T-helper 1 cell treated with Interleukin-12 subunit alpha and Interleukin-12 subunit beta and Interleukin-4 antibody, amounts not matched to agents 30 ng/mL and 1 ng/mL, for 36 hours (primary cell): Measurements from ENCODE around the gene MSX2. TPM values are rescaled to one million over a fixed set of nuclear protein-coding genes. Genes with fewer than 3 reads are reported as not detected.

ENCODE experiments used
- intact Hi-C: fragments of 100-400 bp; cut with micrococcal nuclease; formaldehyde crosslinking; loops from one replicate; pipeline ENCODE4 v1.15.1; 2024
- total RNA-seq: library from RNA; stranded (reverse); gene quantifications from 2 replicates; pipeline ENCODE4 v1.2.3, GENCODE V29; 2022

Gene MSX2
- total RNA-seq, 1 donor from 2014 or later: not detected

- intact Hi-C loops: no loop called here
Measured at GRCh38 chr5:174767670-174768069, 43.3 kb downstream of the MSX2 start.

DNA sequence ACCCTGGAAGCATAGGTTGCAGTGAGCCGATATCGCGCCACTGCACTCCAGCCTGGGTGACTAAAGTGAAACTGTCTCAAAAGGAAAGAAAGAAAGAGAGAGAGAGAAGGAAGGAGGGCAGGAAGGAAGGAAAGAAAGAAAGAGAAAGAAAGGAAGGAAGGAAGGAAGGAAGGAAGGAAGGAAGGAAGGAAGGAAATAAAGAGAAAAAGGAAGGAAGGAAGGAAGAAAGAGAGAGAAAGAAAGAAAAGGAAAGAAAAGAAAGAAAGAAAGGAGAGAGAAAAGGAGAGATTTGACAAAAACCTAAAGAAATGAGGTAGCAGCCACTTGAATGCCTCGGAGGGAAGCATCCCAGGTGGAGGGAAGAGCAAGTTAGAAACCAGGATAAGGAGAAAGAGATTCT, 44.6 kb downstream of the MSX2 start:
- intact Hi-C loops: no loop called here

DNA sequence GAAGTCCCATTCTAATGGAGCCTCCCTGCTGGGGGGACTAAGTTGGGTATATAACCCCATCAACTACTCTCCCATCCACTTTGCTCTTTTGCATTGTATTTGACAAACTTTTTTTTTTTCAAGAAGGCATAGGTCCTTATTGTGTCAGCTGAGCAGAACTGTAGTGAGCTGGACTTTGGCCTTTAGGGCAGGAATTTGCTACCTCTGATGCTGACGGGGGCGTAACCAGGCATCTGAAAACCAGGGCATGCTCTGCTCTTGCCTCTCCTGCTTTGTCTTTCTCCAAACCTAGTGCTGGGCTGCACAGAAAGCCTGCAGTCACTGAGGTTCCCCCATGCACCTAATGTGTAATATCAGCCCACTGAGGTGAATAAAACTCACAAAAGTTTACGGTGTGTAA, 49.0 kb downstream of the MSX2 start:
- intact Hi-C loops: no loop called here

GRCh38 chr5:174775081-174775480, 50.7 kb downstream of the MSX2 start:
- intact Hi-C loops: no loop called here

DNA sequence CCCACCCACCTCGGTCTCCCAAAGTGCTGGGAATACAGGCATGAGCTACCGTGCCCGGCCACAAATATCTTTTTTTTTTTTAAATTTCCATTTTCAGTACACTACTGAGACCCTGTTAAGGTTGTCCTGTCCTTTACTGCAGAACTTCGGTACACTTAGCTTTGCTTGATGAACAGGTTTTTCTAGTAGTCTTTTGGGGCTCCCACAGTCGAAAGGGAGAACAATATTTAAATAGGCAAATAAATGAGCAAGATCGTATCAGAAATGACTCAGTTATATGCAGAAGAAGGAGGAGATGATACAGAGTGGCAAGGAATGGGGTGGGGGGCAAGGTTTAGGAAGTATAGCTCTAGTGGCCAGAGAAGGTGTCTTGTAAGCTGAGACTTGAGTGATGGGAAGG, 52.7 kb downstream of the MSX2 start:
- intact Hi-C loops: no loop called here

- intact Hi-C loops: no loop called here
Measured at GRCh38 chr5:174777583-174777982, 53.2 kb downstream of the MSX2 start.
